ENCODE measurements around the gene CD47.

The CD47 gene

GRCh38 chr3:108046247-108046646 is 44.6 kb downstream of the CD47 start:
- DNase-seq = no peak

GRCh38 chr3:108044699-108045098 is 46.1 kb downstream of the CD47 start:
- no peak for DNase-seq

GRCh38 chr3:108042300-108042699 is 48.5 kb downstream of the CD47 start:
- no peak for DNase-seq

- no peak for DNase-seq
Measured at GRCh38 chr3:108041253-108041652, 49.6 kb downstream of the CD47 start.

GRCh38 chr3:108037770-108038169 is 53.1 kb downstream of the CD47 start:
- no peak for DNase-seq

GRCh38 chr3:108036984-108037741 is 53.7 kb downstream of the CD47 start:
- DNase-seq = peak; percentile 23

- no peak for DNase-seq
Measured at GRCh38 chr3:108036401-108036800, 54.4 kb downstream of the CD47 start.

GRCh38 chr3:108035751-108036150 is 55.1 kb downstream of the CD47 start:
- no peak for DNase-seq

- DNase-seq = no peak
Measured at GRCh38 chr3:108031895-108032294, 58.9 kb downstream of the CD47 start.

- DNase-seq = no peak
Measured at GRCh38 chr3:108030960-108031359, 59.9 kb downstream of the CD47 start.

- DNase-seq = no peak
Measured at GRCh38 chr3:108029466-108029865, 61.4 kb downstream of the CD47 start.

GRCh38 chr3:108028896-108029295 is 61.9 kb downstream of the CD47 start:
- no peak for DNase-seq

- no peak for DNase-seq
Measured at GRCh38 chr3:108025177-108025576, 65.7 kb downstream of the CD47 start.

GRCh38 chr3:108024146-108024850 is 66.5 kb downstream of the CD47 start:
- no peak for DNase-seq

GRCh38 chr3:108022256-108023150 is 68.3 kb downstream of the CD47 start:
- no peak for DNase-seq

GRCh38 chr3:108021533-108021932 is 69.3 kb downstream of the CD47 start:
- no peak for DNase-seq

- no peak for DNase-seq
Measured at GRCh38 chr3:108021131-108021530, 69.7 kb downstream of the CD47 start.

GRCh38 chr3:108018552-108018951 is 72.3 kb downstream of the CD47 start:
- no peak for DNase-seq

GRCh38 chr3:108017587-108017986 is 73.2 kb downstream of the CD47 start:
- no peak for DNase-seq

GRCh38 chr3:108014943-108015342 is 75.9 kb downstream of the CD47 start:
- DNase-seq = no peak

- DNase-seq = no peak
Measured at GRCh38 chr3:108013141-108014055, 77.4 kb downstream of the CD47 start.

- no peak for DNase-seq
Measured at GRCh38 chr3:108012304-108012703, 78.5 kb downstream of the CD47 start.

Data from fibroblast of skin of scalp (primary cell).